GM10248 (cell line): ENCODE results near the gene GABARAPL1.

Source experiments
- CTCF ChIA-PET: fragments of 300-600 bp; sonication (Branson Sonifier 250); formaldehyde crosslinking; extraction: SDS; loops from one replicate; lab custom pipeline; 2021; ENCODE audit warnings: antibody characterized with exemption; lab: Yijun Ruan, JAX
- POLR2A ChIA-PET: fragments of 350-650 bp; sonication (Branson Sonifier 250); formaldehyde crosslinking; extraction: SDS; loops from one replicate; lab custom pipeline; 2020; ENCODE audit warnings: antibody characterized with exemption; lab: Yijun Ruan, JAX
- DNase-seq: peaks from one replicate; pipeline ENCODE4 v3.0.0; 2012; ENCODE audit errors: extremely low spot score
- CTCF ChIP-seq: IDR thresholded peaks from 2 replicates; pipeline ENCODE4 v1.5.1; 2012; ENCODE audit warnings: mild to moderate bottlenecking, low read depth; ENCODE audit errors: extremely low read depth, missing control alignments, control extremely low read depth

The GABARAPL1 gene

DNA sequence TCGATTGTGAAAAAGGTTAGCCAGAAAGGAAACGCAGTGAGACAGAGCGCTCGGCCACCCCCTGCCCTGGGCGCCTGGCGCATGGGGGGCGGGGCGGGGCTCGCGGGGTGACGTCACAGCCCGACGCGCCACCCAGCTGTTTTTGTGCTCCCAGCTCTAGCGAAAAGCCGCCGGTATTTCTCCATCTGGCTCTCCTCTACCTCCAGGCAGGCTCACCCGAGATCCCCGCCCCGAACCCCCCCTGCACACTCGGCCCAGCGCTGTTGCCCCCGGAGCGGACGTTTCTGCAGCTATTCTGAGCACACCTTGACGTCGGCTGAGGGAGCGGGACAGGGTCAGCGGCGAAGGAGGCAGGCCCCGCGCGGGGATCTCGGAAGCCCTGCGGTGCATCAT is at the start of gene GABARAPL1:
TSS of gene GABARAPL1 (plus strand) at position 139 of the 393 bp plus-strand sequence. CDS start at position 392, 253 bp downstream.
- TF ChIP-seq CTCF = no peak
- peak; percentile 83 for DNase-seq
- ChIA-PET POLR2A (no interaction called here), CTCF (interaction anchor here (1.2 kb wide), 1 partner anchor 23 kb away, joined by 3 read pairs; no protein-coding TSS in a partner anchor)

- no peak for TF ChIP-seq CTCF
- no peak for DNase-seq
- ChIA-PET POLR2A (no interaction called here), CTCF (no interaction called here)
Observed at GRCh38 chr12:10163084-10163483, 49.6 kb upstream of the GABARAPL1 start.

DNA sequence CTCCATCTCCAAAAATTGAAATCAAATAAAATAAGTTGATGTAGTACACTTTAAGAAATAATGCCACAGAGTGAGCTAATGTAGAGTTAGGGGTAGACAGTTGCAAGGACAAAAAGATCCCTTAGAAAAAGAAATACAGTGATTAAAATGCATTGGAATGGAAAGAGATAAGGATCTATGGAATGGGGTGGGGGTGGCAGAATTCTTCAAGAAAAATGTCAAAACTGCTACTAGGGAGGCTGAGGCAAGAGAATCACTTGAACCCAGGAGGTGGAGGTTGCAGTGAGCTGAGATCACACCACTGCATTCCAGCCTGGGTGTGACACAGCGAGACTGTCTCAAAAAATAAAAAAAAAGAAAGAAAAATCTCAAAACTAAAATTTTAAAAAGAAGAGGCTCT is 47.3 kb upstream of the GABARAPL1 start:
- CTCF ChIA-PET = interaction anchor here (1.8 kb wide), 1 partner anchor 13 kb away, joined by 4 read pairs; no protein-coding TSS in a partner anchor
- no peak for TF ChIP-seq CTCF
- no peak for DNase-seq
- POLR2A ChIA-PET = no interaction called here

- ChIA-PET POLR2A (no interaction called here), CTCF (no interaction called here)
- TF ChIP-seq CTCF = no peak
- no peak for DNase-seq
Observed at GRCh38 chr12:10167599-10167998, 45.1 kb upstream of the GABARAPL1 start.

GRCh38 chr12:10169104-10169503 is 43.6 kb upstream of the GABARAPL1 start:
- TF ChIP-seq CTCF = no peak
- POLR2A ChIA-PET = no interaction called here
- DNase-seq = no peak
- CTCF ChIA-PET = interaction anchor here (0.9 to 1.8 kb wide), 2 partner anchors 16 to 54 kb away, joined by 3 to 9 read pairs; no protein-coding TSS in a partner anchor

DNA sequence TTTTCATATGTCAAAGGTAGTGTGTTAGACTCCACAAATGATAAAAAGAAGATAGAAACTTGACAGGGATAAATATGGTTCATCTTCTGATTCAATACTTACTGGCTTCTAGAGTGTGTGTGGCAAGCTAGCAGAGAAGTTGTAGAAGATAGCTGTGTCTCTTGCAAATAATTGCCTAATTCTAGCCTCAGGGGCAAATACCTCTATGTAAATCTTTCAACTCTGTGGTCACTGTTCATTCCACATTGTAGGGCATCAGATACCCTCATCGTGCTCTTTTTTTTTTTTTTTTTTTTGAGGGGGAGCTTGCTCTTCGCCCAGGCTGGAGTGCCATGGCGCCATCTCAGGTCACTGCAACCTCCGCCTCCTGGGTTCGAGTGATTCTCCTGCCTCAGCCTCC is 42.5 kb upstream of the GABARAPL1 start:
- no peak for TF ChIP-seq CTCF
- no peak for DNase-seq
- POLR2A ChIA-PET = interaction anchor here (0.5 kb wide), 1 partner anchor 280 kb away, joined by 3 read pairs; no protein-coding TSS in a partner anchor
- CTCF ChIA-PET = interaction anchor here (1.8 kb wide), 1 partner anchor 17 kb away, joined by 9 read pairs; no protein-coding TSS in a partner anchor
